Omental fat pad (tissue), 4 donors: ENCODE measurements around the gene PA2G4. TPM values are rescaled to one million over a fixed set of nuclear protein-coding genes. Genes with fewer than 3 reads are reported as not detected.

Experiments
- ATAC-seq: fragments of 150-250 bp; one replicate; pipeline ENCODE4 v1.9.1; 2016; ENCODE audit warnings: mild to moderate bottlenecking, moderate library complexity; ENCODE audit not compliant: low FRiP score
- DNase-seq: peaks from one replicate; pipeline ENCODE4 v3.0.0-alpha.2; 2019; ENCODE audit warnings: low spot score
- CTCF ChIP-seq, 3 donors: fragments of 450-650 bp; IDR thresholded peaks; one replicate each; pipeline ENCODE4 v1.5.1; 2016 to 2017; ENCODE audit warnings: antibody characterized with exemption in 3 of 3, mild to moderate bottlenecking in 3 of 3, moderate library complexity in 2 of 3
- total RNA-seq, 4 donors: library from RNA; depleted of rRNA; stranded (reverse); fragments of >200 nt; gene quantifications; one replicate each; pipeline ENCODE4 v1.1.0, GENCODE V29; 2016

The PA2G4 gene
- total RNA-seq, 4 donors from 2014 or later: 90.2 to 232 (median 119) TPM

GRCh38 chr12:56158029-56158925 is 53.9 kb downstream of the PA2G4 start, which contains the start of gene MYL6:
TSS of gene MYL6 (plus strand) at chr12:56158359. CDS start at chr12:56158402, 43 bp downstream.
- TF ChIP-seq CTCF (IDR thresholded peaks at IDR 0.05): no peak
- ATAC-seq (peak; percentile 89), DNase-seq (peak; percentile 96)

- no peak for TF ChIP-seq CTCF (IDR thresholded peaks at IDR 0.05)
- DNase-seq: no peak
Measured at GRCh38 chr12:56158926-56159461, 54.6 kb downstream of the PA2G4 start.

GRCh38 chr12:56159482-56160192 is 55.3 kb downstream of the PA2G4 start:
- DNase-seq: no peak
- TF ChIP-seq CTCF (IDR thresholded peaks at IDR 0.05): no peak
- no peak for ATAC-seq

More at GRCh38 chr12:56158926-56159461, 54.6 kb downstream of the PA2G4 start:
- ATAC-seq: peak; percentile 46

- DNase-seq (no peak), ATAC-seq (no peak)
- TF ChIP-seq CTCF (IDR thresholded peaks at IDR 0.05): no peak
Measured at GRCh38 chr12:56160193-56160763, 55.9 kb downstream of the PA2G4 start.

GRCh38 chr12:56160894-56161689 is 56.7 kb downstream of the PA2G4 start:
- no peak for TF ChIP-seq CTCF (IDR thresholded peaks at IDR 0.05)
- ATAC-seq (no peak), DNase-seq (no peak)

- DNase-seq (no peak), ATAC-seq (no peak)
- TF ChIP-seq CTCF (IDR thresholded peaks at IDR 0.05): no peak
Measured at GRCh38 chr12:56161690-56162351, 57.5 kb downstream of the PA2G4 start.
